HFF-Myc (cell line): ENCODE measurements around the gene RNU6-9.

Source experiments
- DNase-seq: peaks from one replicate; pipeline ENCODE4 v3.0.0-alpha.2; 2011; ENCODE audit warnings: low read depth; ENCODE audit errors: extremely low read depth
- H3K4me3 ChIP-seq: replicated peaks from 2 replicates; pipeline ENCODE4 v1.5.1; 2011; ENCODE audit warnings: low read depth, mild to moderate bottlenecking, control low read depth, low read length
- CTCF ChIP-seq: IDR thresholded peaks from 2 replicates; pipeline ENCODE4 v1.5.1; 2012; ENCODE audit warnings: mild to moderate bottlenecking, low read depth, low read length, control low read depth; ENCODE audit errors: missing control alignments

Gene RNU6-9

DNA sequence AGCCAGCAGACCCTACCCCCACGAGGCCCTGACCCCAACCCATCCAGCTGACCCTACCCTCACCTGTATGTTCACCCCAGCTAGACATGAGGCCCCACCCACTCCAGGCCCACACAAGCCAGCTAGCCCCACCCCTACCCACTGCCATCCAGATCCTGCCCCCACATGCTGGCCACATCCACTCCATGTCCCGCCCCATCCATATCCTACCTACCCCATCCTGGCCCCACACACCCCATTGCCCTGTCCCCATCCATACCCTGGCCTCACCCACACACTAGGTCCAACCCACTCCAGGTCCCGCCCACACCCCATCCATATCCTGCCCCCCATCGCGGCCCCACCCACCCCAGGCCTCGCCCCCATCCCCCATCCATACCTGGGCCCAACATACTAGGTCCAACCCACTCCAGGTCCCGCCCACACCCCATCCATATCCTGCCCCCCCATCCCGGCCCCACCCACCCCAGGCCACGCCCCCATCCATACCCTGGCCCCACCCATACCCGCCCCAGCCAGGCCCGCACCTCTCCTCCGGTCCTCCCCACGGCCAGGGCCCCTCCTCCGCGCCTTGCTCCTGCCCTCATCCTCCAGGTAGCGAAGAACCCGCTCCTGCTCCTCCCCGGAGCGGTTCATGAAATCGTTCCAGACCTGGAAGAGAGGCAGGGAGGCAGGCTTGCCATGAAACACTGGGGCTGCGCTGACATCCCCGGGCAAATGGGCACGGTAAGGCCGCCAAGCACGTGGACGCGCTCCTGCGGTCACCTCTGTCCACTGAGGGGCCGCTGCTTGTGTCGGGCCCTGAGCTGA is 7.2 kb downstream of the RNU6-9 start:
- TF ChIP-seq CTCF: no peak
- H3K4me3 ChIP-seq: no peak overlapping the region
- no peak for DNase-seq

DNA sequence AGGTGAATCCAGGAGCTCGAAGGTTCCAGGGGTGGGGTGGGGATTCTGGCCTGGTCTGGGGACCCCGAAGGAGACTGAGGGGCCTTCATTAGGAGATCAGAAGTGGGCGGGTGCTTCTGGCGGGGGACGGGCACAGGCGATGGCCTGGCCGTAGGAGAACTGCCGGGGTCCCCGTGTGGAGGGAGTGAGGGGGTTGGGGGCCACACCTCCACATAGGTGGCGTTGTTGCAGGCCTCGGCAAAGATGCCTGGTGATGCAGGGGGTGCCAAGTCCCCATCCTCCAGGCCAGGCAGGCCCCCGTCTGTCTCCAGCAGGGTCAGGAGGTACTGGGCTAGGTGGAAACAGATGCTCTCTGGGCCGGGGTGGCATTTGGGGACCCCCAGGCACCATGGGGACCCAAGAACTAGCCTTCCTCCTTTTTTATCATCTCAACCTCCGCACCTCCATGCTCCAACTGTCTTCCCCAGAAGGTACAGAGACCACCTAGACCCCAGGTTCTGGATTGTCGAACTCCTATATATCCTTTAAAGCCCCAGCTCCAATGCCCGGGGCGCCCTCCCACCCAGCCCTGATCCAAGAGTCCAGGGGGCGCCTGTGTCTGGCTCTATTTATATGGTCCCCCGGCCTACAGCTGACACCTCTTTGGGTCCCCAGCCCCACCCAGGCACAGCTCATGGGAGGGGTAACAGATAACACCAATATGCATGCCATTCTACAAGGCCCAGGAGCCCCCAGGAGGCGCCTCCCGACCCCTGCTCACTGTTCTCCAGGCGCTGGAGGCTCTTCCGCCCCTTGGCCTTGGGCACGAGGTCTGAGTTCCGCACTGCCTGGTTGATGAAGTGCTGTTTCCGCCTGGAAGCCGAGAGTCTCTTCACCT is 8.2 kb downstream of the RNU6-9 start:
- TF ChIP-seq CTCF: no peak
- no peak for DNase-seq
- H3K4me3 ChIP-seq: no peak overlapping the region

DNA sequence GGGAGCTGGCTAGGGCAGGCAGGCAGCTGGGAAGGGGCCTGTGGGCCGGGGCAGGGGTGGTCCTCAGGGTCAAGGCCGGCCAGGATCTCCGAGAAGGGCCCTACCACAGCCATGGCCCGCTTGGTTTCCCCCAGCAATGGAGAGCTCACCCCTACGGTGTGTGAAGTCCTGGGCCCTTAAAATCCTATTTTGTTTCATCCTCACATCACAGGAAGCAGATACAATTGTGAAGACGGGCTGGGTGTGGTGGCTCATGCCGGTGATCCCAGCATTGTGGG is 8.7 kb downstream of the RNU6-9 start:
- no peak overlapping the region for H3K4me3 ChIP-seq
- TF ChIP-seq CTCF: no peak
- DNase-seq: no peak

DNA sequence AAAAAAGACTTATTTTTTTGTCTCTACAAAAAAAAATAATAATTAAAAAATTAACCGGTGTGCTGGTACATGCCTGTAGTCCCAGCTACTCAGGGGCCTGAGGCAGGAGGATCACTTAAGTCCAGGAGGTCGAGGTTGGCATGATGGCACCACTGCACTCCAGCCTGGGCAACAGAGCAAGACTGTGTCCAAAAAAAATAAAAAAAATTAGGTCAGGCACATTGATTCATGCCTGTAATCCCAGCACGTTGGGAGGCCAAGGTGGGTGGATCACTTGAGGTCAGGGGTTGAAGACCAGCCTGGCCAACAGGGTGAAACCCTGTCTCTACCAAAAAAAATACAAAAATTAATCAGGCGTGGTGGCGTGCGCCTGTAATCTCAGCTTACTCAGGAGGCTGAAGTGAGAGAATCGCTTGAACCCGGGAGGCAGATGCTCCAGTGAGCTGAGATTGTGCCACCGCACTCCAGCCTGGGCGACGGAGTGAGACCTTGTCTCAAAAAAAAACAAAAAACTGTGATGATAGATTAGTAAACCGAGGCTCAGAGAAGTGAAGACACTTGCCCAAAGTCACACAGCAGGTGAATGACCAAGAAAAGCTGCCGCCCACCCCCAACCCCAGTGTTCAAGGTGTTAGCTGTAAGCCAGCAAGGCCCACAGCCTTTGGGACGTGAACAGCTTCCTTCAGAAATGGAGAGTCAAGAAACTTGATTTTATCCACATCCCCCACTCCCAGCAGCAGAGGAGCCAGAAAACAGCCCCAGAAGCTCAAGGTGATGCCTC is 9.4 kb downstream of the RNU6-9 start:
- no peak for TF ChIP-seq CTCF
- DNase-seq: no peak
- no peak overlapping the region for H3K4me3 ChIP-seq

GRCh38 chr19:903266-903797 is 10.0 kb downstream of the RNU6-9 start:
- TF ChIP-seq CTCF: no peak
- H3K4me3 ChIP-seq: no peak overlapping the region
- no peak for DNase-seq

DNA sequence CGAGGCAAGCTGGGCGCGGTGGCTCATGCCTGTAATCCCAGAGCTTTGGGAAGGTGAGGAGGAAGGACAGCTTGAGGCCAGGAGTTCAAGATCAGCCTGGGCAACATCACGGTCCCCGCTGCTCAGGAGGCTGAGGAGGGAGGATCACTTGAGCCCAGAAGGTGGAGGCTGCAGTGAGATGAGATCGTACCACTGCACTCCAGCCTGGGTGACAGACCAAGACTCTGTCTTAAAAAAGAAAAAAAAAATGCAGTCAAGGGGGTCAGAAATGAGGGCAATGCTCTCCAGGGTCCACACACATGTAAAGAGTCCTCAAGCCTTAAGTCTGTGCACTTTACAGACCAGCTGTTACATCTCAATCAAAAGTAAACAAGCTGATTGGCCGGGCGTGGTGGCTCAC is 11.3 kb downstream of the RNU6-9 start:
- no peak for TF ChIP-seq CTCF
- no peak for DNase-seq
- no peak overlapping the region for H3K4me3 ChIP-seq
